GM21390 (cell line): Measurements from ENCODE around the gene POU6F1.
A peak's percentile ranks its signal among the peaks of the same experiment; 100 is the strongest.
"Not testable (repeated sequence)": the region's sequence is repeated elsewhere in the genome, so short reads cannot be mapped to it uniquely, and the experiment has no call there.

Experiments used
- ATAC-seq: cut with Tn5 transposase; IDR thresholded peaks from one replicate; pipeline ENCODE4 v1.9.1; 2021; ENCODE audit not compliant: unreplicated experiment

Gene POU6F1, protein sequence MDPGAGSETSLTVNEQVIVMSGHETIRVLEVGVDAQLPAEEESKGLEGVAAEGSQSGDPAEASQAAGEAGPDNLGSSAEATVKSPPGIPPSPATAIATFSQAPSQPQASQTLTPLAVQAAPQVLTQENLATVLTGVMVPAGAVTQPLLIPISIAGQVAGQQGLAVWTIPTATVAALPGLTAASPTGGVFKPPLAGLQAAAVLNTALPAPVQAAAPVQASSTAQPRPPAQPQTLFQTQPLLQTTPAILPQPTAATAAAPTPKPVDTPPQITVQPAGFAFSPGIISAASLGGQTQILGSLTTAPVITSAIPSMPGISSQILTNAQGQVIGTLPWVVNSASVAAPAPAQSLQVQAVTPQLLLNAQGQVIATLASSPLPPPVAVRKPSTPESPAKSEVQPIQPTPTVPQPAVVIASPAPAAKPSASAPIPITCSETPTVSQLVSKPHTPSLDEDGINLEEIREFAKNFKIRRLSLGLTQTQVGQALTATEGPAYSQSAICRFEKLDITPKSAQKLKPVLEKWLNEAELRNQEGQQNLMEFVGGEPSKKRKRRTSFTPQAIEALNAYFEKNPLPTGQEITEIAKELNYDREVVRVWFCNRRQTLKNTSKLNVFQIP

DNA sequence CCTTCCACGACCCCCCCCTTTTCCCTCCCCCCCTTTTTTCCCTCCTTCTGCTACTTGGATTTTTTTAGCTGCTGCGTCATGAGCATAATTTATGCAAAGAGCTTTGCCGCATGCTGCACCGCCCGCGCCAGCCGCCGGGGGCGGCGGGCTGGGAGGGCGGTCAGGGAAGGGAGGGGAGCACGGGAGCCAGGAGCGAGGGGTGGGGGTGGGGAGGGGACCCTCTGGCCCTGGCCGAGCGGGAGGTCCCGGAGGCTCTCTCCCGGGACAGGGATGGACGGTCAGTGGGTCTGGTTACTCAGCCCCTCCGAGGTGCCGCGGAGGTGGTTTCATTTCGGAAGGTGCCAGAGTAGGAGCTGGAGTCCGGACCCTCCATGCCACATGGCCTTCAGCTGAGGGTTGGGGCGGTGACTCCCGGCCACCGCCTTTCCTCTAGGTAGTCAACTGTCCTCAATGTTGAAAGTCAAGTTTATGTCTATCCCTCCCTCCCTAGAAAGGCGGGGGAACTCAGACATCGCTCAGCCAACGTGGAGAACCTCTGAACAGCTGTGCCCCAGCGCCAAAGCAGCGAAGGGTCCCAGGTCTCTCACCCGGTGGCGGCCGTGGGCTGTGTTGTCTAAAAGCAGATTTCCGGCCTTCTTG lies at the start of gene POU6F1:
POU6F1 (minus strand) TSS at position 95 of the 639 bp plus-strand sequence. CDS start 11,226 bp downstream, outside the sequence.
- peak; percentile 66 for ATAC-seq

DNA sequence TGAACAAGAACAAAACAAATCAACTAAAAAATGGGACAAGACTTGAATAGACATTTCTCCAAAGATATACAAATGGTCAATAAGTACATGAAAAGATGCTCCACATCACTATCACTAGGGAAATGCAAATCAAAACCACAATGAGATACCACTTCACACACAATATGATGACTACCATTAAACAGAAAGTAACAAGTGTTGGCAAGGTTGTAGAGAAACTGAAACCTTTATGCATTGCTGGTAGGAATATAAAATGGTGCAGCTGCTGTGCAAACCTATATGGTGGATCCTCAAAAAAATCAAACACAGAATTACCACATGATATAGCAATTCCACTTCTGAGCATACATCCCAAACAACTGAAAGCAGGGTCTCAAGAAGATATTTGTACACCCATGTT lies 47.2 kb upstream of the POU6F1 start:
- peak; percentile 74 for ATAC-seq

DNA sequence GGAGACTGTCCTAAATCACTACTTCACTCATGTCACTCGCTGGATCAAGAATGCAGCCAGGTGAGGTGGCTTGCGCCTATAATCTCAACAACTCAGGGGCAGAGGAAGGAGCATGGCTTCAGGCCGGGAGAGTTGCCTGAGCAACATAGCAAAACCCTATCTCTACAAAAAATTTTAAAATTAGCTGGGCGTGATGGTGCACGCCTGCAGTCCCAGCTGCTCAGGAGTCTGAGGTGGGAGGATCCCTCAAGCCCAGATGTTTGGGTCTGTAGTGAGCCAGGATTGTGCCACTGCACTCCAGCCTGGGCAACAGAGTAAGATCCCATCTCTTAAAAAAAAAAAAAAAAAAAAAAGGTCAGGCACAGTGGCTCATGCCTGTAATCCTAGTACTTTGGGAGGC lies 46.4 kb upstream of the POU6F1 start:
- ATAC-seq = no peak

DNA sequence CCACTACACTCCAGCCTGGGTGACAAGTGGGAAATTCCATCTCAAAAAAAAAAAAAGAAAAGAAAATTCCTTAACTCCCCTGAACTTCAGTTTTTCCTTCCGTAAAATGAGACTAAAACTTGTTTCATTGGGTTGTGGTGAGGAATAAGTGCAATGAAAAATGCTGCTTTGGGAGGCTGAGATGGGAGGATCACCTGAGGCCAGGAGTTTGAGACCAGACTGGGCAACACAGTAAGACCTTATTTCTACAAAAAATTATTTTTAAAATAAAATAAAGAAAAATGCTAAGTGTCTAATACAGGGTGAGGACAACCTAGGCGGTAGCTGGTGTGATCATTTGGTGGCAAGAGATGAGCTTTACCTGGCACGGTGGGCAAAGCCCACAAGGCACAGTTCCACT lies 45.5 kb upstream of the POU6F1 start:
- ATAC-seq = no peak

DNA sequence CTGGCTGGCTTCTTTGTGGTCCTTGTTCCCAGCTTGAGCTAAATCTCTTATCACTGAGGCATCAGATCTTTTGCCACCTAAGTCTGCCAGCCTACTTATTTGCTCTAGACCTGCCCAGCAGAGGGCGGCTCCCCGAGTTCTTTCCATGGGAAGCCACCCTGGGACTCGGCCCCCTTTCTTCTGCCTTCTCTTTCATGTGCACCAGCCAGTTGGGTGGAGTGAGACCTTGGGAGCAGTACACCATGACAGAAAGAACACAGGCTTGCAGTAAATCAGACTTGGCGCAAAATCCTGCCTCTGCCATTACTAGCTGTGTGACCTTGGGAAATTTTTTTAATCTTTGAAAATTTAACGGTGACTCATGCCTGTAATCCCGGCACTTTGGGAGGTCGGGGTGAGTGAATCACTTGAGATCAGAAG lies 44.9 kb upstream of the POU6F1 start:
- no peak for ATAC-seq

DNA sequence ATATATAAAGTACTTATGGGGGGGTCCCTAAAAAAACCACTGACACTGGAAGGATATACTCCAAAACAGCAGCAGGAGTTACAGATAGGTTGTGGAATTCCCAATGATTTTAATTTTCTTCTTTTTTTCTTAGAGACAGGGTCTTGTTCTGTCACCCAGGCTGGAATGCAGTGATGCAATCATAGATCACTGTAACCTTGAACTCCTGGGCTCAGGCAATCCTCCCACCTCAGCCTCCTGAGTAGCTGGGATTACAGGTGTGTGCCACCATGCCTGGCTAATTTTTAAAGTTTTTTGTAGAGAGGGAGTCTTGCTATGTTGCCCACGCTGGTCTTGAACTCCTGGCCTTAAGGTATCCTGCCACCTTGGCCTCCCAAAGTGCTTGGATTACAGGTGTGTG lies 41.7 kb upstream of the POU6F1 start:
- ATAC-seq = not testable (repeated sequence)

DNA sequence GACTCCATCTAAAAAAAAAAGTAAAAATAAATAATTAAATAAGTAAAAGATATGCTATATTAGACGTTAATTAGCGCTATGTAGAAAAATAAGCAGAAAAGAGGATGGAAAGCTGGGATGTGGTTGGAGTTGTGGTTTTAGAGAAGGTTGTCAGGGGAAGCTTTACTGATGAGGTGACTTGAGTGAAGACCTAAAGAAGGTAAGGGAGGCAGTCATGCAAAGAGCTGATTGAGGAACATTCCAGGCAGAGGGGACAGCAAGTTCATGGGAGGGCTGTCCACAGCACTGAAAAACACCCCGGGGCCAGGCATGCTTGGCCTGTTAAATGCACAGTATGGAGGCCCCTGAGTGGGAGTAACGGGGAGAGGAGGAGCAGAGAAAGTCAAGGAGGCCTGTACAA lies 36.7 kb upstream of the POU6F1 start:
- no peak for ATAC-seq

DNA sequence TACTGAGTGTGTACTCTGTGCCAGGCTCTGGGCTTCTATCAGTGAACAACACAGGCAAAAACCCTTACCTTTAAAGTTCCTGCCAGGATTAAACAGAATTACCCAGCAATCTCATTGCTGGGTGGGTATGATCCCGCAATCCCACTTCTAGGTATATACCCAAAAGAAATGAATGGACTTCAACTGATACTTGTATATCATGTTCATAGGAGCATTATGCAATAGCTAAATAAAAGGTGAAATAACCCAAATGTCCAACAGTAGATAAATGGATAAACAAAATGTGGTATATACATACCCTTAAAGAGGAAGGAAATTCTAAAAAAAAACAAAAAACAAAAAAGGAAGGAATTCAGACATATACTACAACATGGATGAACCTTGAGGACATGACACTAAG lies 35.4 kb upstream of the POU6F1 start:
- no peak for ATAC-seq

DNA sequence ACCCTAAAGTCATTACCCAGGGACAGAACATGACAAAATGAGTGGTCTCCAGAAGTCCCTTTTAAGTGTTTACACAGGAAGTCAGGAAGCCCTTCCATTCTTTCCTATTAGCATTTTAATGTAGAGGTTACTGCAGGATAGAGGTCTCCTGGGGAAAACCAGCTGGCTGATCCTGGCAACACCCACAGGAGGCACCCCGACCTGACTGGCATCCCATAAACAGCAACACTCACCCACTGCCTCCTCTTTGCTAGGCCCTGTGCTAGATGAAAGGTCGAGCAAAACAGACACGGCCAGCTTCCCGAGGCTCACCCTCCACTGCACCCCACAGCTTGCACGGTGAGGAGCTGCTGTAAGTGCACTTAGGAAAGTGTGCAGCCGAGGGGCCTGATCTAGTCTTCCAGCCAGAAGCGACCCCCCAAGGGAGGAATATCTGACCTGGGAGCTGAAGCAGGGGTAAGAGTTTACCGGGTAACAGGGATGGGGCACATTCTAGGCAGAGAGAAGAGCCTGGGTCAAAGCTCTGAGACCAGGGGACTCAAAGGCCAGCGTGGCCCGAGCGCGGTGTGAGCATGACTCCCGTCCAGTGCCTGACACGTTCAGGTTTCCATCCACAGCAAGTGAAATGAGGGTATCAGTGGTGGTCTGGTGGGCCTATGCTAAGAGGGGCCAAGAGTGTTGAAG lies 29.8 kb upstream of the POU6F1 start:
- ATAC-seq = no peak

DNA sequence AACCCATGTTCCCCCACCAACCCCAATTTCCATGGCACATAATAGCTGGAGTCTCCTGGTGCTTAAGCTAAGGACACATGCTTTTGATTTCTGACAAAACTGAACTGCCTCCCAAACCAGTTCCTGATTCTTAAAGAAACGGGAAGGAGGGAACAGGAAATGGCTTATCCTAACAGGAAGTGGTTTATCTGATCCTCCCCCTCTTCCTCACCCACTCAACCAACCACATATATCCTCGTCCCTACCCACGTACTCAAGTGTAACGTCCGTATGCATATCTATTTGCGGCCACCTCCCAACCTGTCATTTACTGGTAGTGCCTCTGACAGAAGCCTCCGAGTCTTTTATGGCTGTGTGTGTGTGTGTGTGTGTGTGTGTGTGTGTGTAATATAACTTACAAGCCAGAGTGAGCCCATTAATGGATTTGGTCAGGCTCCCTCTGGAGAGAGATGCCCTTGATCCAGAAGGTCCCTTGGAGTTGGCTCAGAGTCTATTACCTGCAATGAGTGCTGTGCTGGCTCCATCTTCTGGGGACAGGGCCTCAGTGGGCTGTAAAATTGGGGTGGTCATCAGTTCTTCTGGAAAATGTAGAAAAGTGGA lies 28.5 kb upstream of the POU6F1 start:
- no peak for ATAC-seq

DNA sequence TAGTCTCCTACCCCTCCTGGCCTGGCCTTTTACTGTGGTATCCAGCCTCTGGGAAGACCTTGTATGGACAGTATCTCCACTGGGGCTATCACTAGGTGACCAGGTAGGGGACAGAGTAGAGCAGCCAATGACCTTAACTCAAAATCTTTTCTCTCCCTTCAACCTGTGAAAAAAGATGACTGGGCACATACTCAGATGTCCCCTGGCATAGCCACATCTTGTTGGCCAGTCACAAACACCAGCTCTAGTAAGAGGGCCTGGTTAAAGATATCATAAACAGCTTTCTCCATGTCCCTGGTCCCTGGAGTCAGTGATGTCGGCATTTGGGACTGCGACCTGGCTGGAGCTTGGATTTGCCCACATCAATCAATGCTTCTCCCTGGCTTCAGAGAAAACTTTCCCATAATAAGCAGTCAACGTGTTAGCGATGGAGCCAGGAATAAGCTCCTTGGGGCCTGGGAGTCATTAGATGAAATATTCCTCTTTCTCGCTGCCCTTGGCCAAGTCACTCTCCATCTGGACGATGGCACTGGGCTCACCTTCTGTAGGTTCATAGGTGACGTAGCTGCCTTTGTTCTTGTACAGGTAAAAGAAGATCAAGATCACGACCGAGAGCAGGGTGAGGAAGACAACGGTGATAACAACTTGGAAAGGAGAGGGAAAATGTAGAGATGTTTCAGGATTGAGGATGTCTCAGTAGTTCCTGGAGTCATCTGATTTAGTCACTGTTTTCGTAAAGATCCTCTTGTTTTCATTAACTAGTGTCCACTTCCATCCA lies 27.8 kb upstream of the POU6F1 start:
- ATAC-seq = no peak

DNA sequence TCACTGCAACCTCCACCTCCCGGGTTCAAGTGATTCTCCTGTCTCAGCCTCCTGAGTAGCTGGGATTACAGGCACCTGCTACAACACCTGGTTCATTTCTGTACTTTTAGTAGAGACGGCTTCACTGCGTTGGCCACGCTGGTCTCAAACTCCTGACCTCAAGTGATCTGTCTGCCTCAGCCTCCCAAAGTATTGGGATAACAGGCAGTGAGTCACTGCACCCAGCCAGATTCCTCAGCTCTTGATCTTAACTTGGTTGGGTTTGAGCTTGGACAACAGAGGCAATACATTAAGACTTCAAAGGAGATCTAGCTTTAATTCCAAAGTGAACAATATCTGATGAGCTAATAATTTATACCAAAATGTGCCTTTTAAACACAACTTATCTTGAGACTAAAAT lies 26.4 kb upstream of the POU6F1 start:
- no peak for ATAC-seq

DNA sequence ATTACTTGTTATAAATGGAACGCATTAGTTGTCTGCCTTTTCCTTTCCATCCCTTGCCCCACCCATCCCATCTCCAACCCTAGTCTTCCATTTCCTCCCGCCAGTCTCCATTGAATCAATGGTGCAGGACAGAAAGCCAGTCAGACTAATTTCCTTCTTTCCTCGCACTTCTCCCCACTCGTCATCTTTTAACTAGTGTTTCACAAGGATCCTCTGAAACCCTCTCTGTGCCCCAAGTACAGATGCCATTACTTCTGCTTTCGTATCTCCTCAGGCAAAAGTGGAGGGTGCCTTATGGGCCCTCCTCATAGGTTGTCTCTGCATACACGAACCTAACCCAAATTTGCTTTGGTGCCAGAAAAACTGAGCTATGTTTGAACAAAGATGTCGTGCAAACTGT lies 25.0 kb upstream of the POU6F1 start:
- no peak for ATAC-seq

DNA sequence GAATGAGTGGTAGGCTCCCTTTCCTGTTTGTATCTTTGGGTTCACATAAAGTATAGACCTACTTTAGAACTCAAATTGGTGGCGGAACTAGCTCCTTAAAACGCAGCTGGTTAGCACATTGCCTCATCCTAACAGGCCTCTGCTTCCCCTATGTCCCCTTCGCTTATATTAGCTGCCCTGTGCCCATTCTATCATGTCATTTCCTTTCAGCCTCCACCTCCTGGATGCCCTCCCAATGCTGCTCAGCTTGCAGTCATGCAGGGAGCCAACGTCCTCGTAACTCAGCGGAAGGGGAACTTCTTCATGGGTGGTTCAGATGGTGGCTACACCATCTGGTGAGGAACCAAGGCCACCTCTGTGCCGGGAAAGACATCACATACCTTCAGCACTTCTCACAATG lies 24.3 kb upstream of the POU6F1 start:
- no peak for ATAC-seq

DNA sequence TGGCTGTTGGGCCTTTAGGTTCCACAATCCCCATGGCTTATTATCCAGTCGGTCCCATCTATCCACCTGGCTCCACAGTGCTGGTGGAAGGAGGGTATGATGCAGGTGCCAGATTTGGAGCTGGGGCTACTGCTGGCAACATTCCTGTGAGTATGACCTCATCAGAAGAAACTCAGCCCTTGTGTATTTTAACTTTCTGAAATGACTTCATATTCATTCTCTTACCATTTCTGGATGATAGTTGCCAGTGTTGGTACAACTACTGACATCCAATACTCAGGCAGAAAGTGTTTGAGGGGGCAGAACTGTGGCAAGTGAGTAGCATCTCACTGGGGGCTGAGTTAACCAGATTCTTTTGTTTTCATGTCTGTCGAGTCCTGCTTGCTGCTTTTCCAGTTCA lies 23.1 kb upstream of the POU6F1 start:
- no peak for ATAC-seq

DNA sequence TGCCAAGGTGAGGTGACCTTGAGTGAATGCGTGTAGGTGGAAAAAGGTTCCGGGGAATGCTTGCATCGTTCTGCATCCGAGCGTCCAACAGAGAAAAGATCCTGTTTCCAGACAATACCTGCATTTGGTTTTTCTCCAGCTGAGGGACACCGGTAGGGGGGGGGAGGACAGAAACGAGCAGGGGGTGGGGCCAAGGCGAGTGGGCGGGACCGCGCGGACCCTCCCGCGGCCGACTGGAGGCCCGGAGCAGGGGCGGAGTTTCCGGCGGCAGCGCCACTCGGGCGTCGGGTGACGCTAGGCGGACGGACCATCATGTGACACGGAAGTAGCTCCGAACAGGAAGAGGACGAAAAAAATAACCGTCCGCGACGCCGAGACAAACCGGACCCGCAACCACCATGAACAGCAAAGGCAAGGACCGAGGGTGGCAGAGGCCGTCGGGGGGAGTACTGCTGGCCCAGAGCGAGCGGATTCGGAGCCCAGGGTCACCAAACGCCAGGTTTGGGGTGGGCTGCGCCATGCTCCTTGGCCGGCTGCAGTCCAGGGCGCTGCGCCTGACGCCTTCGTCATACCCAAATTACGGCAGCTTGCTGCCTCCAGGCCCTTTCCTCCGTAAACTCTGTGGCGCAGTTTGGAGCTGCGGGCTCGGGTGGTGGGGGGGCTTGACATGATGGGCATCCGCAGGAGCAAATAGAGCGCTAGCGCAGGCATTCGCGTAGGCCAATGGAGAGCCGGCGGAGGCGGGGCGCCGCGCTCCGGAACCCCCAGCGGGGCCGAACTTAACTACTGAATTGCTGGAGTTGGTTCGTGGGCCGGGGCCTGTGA lies 20.9 kb upstream of the POU6F1 start, which contains the start of gene DAZAP2:
DAZAP2 (plus strand) TSS at position 317 of the 825 bp plus-strand sequence; CDS start at position 399, 82 bp downstream.
- peak; percentile 88 for ATAC-seq

DNA sequence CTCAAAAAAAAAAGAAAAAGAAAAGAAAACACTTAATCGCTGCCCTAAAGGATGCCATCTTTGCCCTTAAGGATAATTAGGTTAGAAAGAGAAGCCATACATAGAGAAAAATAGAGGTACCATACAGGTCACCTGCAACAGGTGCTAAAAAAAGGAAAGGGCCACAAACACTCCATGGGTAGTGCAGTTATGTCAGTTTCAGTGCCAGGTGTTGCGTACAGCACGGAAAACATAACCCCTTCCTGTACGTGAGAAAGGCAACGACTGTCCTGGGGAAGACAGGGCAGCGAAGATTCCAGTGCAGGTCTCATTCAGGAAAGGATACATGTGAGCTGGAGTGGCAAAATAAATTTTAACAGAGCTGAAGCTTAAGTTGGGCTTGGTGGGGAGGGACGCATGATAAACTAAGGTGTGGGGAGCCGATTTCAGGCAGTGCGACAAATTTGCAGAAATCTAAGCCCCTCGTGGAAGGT lies 20.2 kb upstream of the POU6F1 start:
- ATAC-seq = peak; percentile 6

DNA sequence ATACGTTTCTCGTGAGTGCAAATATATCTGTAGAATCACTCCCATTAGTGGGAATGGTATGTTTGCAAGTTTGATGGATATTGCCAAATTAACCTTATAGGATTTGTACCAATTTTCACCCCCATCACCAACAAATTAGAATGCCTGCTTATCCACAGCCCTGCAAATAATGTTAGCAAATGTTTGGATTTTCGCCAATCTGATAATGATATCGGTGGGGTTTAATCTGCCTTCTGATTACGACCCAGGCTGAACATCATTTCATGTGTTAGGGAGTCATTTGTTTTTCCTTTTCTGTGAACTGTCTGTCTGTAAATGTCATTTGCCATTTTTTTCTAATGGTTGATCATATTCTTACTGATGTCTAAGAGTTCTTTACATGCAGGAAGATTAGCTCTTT lies 16.7 kb upstream of the POU6F1 start:
- ATAC-seq = no peak

DNA sequence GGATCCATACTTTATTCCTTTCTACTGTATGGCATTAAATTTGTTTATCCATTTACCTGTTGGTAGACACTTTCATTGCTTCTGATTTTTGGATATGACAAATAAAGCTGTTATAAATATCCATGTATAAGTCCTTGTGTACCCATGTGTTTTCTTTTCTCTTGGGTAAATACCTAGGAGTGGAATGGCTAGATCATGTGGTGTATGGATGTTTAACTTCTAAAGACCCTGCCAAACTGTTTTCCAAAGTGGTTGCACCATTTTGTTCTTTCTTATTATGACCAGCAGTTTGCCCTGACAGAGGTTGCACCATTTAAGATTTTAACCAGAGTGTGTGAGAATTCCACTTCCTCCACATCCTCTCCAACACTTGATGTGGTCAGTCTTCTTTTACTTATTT lies 14.8 kb upstream of the POU6F1 start:
- ATAC-seq = no peak
